C1 segment of cervical spinal cord (tissue), 14 donors: ENCODE results near the gene PRKX.
"Not testable (repeated sequence)": the region's sequence is repeated elsewhere in the genome, so short reads cannot be mapped to it uniquely, and the experiment has no call there.

ENCODE experiments used
- DNase-seq, 14 donors: peaks; one replicate each; lab custom pipeline; 2025; lab: John Stamatoyannopoulos, UW

PRKX gene

DNA sequence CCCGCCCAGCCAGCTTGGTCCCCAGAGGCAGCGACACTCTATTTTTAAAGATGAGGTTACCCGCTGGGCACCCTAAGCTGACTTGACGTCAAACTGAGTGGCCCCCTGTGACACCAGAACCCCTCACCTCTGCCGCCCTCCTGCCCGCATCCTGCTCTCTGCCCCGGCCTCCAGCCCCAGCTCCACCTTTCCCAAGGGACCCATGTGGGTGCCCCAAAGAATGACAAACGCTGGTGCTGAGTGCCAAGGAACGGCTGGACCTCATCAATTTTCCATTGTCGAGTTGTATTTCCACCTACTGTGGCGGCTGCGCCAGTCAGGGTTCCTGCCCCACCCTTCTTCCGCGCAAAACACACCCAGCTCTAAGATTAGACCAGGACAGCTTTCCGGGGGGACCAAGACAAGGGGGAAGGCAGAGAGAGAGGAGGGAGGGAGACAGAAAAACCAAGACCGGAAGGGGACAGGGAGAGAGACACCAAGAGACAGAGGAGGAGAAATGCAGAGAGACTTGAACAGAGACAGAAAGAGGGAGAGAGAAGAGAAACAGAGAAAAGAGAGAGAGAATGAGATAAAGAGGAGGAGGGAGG lies 2.0 kb downstream of the PRKX start:
- DNase-seq = peak in 2 of 14 donors; percentile 7 to 30

GRCh38 chrX:3707673-3708274 lies 5.7 kb downstream of the PRKX start:
- not testable (repeated sequence) for DNase-seq

DNA sequence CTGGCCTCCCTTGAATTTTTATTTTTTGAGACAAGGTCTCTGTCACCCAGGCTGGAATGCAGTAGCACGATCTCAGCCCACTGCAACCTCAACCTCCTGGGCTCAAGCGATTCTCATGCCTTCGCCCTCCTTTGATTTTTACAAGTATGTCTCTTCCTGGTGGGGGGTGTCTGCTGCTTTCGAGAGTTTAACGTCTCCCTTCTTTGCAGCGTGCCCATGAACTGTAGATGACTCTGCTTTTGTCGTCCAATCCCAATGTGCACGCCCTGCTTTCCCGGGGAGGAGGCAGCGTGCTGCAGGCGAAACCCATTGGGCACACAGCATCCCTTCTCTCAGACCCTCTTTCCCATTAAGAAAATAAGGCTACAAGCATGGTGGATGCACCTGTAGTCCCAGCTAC lies 7.0 kb downstream of the PRKX start:
- DNase-seq = no peak

- DNase-seq = not testable (repeated sequence)
Measured at GRCh38 chrX:3703251-3703650, 10.2 kb downstream of the PRKX start.

GRCh38 chrX:3702095-3702494 lies 11.4 kb downstream of the PRKX start:
- DNase-seq = not testable (repeated sequence)

- DNase-seq = not testable (repeated sequence)
Measured at GRCh38 chrX:3701445-3701928, 12.0 kb downstream of the PRKX start.

- peak in 3 of 14 donors; percentile 6 to 8 (median 7) for DNase-seq
Measured at GRCh38 chrX:3699821-3700381, 13.5 kb downstream of the PRKX start.

DNA sequence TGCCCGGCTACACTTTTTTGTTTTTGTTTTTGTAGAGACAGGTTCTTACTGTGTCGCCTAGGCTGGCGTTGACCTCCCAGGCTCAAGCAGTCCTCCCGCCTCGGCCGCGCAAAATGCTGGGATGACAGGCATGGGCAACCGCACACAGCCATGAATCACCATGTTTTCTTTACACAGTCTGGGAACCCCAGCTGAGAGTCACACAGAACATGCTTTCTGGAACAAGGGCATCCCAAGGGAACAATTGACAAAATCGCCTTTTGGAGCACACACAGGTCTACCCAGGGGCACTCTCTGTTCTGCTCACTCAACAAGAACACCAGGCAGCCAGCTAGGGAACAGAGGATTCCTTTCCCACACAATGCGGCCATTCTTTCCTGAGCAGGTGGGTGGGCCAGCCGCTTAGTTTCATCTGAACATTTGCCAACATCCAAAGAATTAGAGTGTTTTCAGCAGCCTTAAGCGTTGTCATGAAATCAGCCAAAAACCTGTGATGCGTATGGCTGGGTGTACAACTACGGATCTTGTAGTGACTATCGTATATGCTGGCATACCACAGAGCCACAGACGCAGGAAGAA lies 15.7 kb downstream of the PRKX start:
- peak in 12 of 14 donors; percentile 4 to 69 (median 51) for DNase-seq

- DNase-seq = no peak
Measured at GRCh38 chrX:3697220-3697684, 16.2 kb downstream of the PRKX start.

DNA sequence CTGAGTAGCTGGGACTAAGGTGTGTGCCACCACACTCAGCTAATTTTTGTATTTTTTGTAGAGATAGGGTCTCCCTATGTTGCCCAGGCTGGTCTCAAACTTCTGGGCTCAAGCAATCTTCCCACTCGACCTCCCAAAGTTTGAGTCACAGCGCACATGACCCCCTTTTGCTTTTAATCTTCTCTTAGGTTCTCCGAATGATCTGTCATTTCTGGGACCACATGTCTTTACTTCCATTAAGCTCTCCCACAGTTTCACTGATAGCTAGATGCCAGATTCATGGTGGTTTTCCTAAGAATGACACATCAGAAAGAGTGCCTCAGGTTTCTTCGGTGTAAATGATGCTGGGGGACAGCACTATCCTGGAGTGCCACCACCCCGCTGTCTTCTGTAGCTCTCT lies 17.9 kb downstream of the PRKX start:
- DNase-seq = no peak

DNA sequence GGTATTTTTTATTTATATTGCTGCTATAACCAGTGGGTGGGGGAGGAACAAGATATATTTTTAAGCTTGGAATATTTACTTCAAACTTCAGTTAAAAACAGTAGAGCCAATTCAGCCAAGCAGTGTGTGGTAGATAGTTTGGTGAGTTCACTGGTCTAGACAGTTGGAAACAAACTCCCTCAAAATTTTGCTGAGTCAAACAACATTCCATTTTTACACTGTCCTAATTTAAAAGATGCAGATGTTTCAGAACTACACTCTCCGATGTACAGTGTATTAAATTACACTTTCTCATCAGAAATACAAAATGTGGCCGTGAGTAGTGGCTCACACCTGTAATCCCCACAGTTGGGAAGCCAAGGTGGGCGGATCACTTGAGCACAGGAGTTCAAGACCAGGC lies 23.3 kb downstream of the PRKX start:
- no peak for DNase-seq

- not testable (repeated sequence) for DNase-seq
Measured at GRCh38 chrX:3683236-3683635, 30.2 kb downstream of the PRKX start.

GRCh38 chrX:3680459-3680858 lies 33.0 kb downstream of the PRKX start:
- no peak for DNase-seq

GRCh38 chrX:3679669-3680068 lies 33.8 kb downstream of the PRKX start:
- DNase-seq = no peak

- no peak for DNase-seq
Measured at GRCh38 chrX:3678328-3678727, 35.1 kb downstream of the PRKX start.

DNA sequence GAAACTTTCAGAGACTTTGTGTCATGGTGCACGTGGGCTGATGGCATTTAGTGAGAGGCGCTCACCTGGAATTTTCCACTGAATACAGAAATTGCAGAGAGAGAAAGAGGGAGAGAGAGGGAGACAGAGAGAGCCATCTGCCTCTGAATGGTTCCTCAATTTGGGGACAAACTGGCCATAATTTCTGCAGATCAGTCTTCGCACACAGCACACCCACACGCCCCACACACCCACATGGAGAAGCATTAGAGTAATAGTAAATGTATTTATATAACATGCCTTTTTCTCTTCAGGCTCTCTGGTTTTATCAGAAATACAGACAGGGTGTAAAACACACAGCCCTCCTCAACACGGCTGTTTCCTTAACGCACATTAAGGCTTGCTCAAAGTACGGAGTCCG lies 38.6 kb downstream of the PRKX start:
- DNase-seq = no peak

GRCh38 chrX:3669841-3670475 lies 43.5 kb downstream of the PRKX start:
- no peak for DNase-seq

DNA sequence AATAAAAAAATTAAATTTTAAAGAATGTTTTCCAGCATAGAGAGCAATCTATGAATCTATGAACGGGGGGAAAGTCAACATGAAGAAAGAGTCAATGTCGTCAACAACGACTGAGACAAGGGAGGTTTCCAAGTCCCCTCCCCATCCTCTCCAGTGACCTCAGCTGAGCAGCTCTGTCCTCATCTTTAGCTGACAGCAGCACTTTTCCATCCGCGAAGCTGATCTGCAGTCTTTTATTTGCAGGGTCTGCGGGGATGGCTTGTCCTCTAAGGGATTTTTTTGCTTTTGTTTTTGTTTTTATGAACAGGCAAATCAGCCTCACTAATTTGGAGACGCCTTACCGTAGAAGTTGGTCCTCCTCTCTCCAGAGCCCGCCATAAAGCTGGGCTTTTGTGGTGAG lies 46.5 kb downstream of the PRKX start:
- DNase-seq = peak in 1 of 14 donors; percentile 1

- no peak for DNase-seq
Measured at GRCh38 chrX:3664921-3665320, 48.5 kb downstream of the PRKX start.

GRCh38 chrX:3663576-3664250 lies 49.7 kb downstream of the PRKX start:
- DNase-seq = peak in 6 of 14 donors; percentile 8 to 56 (median 44)

DNA sequence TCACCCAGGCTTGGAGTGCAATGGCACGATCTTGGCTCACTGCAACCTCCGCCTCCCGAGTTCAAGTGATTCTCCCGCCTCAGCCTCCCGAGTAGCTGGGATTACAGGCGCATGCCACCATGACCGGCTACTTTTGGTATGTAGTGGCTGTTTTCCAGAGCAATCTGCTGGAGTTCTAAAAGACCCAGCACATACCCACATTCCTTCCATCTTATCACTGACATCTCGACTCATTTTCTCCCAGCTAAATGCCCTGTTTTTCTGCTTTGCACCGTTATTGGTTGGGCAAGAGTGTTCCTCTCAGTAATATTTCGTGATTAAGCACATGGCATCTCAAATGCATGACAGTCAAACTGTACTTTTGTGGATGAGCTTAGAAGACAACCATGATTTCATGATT lies 53.7 kb downstream of the PRKX start:
- DNase-seq = no peak

GRCh38 chrX:3655181-3655580 lies 58.3 kb downstream of the PRKX start:
- DNase-seq = no peak
